Measurements from ENCODE around the gene C19orf12.

DNA sequence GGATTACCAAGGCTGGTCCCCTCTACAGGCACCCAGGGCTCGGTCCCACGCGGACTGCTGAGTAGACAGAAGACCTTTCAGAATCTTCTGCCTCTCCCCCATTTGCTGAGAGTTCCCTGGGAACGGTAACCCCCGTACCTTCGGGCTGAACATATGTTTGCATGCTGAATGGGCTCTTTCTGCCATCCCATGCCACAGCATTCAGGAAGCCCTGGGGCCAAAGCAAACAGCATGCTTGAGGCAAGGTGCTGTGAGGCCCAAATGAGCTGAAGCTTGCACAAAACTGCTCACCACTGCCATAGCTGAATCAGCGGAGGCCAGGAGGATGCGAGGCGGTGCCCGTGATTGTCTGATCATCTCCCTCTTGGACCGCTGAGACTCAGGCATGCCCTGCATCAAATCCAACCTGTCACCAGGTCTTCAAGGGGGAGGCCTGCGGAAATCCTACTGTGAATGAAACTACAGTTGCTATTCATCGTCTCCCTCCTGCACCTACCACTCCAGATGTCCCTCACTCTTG lies 16.3 kb upstream of the C19orf12 start:
- TF ChIP-seq, protein P1, sequence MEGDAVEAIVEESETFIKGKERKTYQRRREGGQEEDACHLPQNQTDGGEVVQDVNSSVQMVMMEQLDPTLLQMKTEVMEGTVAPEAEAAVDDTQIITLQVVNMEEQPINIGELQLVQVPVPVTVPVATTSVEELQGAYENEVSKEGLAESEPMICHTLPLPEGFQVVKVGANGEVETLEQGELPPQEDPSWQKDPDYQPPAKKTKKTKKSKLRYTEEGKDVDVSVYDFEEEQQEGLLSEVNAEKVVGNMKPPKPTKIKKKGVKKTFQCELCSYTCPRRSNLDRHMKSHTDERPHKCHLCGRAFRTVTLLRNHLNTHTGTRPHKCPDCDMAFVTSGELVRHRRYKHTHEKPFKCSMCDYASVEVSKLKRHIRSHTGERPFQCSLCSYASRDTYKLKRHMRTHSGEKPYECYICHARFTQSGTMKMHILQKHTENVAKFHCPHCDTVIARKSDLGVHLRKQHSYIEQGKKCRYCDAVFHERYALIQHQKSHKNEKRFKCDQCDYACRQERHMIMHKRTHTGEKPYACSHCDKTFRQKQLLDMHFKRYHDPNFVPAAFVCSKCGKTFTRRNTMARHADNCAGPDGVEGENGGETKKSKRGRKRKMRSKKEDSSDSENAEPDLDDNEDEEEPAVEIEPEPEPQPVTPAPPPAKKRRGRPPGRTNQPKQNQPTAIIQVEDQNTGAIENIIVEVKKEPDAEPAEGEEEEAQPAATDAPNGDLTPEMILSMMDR (IDR thresholded peaks at IDR 0.05; ENCODE audit: borderline replicate concordance, extremely low read depth, low read length, poor library complexity, severe bottlenecking), result no peak
- no peak for TF ChIP-seq EZH2 (IDR thresholded peaks at IDR 0.05; ENCODE audit: borderline replicate concordance, low read depth, low read length, severe bottlenecking)

Measured in DND-41 (cell line).